Measurements from ENCODE around the gene TMEM147.

The TMEM147 gene

DNA sequence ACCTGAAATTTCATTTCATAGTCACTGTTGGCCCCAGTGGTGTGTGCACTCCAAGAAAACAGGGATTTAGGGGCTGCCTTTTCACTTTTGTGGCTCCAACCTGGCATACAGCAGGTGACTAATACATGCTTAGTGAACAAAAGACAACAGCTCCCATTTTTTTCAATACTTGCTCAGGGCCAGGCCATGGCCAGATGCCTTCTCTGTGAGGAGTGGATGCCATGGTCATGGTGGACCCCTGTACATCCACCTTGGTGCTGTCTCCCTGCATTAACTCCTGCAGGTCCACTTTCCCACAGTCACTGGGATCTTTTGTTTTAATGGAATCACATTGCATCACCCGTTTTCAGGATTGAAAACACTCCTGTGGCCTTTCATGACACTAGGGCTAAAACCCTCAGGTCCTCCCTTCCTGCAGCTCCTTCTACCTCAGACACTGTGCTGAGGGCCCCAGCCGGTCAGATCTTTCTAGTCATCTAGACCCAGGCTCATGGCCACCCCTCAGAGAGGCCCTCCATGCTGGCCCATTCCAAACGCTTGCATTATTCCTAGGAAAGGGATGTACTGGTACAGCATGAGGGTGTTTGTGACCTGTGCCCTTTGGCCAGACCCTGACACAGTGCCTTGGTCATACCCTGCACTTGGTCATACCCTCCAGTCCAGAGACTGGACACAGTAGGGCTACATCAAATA lies 1.2 kb upstream of the TMEM147 start:
- FAIRE-seq: peak; percentile 69
- DNase-seq (ENCODE audit: insufficient read length, low spot score): no peak
- TF ChIP-seq POLR2A (IDR thresholded peaks at IDR 0.05; ENCODE audit: low read depth, low read length) (no peak), POLR2AphosphoS5 (IDR thresholded peaks at IDR 0.05; ENCODE audit: low read depth, low read length) (no peak), TAF1 (IDR thresholded peaks at IDR 0.05; ENCODE audit: low read depth, low read length) (no peak), PAX5 (IDR thresholded peaks at IDR 0.05; ENCODE audit: insufficient read depth, low read length, severe bottlenecking) (no peak), POU2F2 (IDR thresholded peaks at IDR 0.05; ENCODE audit: low read depth, low read length) (no peak), SPI1 (IDR thresholded peaks at IDR 0.05; ENCODE audit: low read depth, low read length) (no peak)

DNA sequence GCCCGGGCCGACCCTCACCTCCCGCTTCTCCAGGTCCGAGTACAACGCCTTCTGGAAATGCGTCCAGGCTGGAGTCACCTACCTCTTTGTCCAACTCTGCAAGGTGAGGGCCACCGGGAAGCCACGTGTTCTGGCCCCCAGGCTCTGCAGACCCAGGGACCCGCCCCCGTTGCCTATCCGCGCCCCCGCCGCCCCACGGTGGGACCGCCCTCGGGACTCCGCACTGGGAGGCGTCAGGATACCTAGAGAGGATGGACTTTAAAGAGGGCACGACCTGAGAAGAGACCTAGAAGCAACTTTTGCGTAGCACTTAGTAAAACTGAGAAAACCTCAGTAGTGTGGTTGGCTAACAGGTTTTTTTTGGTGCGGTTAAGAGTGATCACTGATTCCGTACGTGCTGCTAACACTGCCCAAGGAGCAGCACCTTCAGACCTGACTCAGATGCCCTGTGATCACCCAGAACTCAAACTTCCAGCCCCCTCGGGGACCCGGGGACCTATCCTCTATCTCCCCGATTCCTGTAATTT lies 492 bp downstream of the TMEM147 start:
- peak; percentile 87 for FAIRE-seq
- peak; percentile 69 for DNase-seq (ENCODE audit: insufficient read length, low spot score)
- TF ChIP-seq POU2F2 (IDR thresholded peaks at IDR 0.05; ENCODE audit: low read depth, low read length): no peak
- TF ChIP-seq PAX5 (IDR thresholded peaks at IDR 0.05; ENCODE audit: insufficient read depth, low read length, severe bottlenecking): no peak
- TF ChIP-seq POLR2AphosphoS5 (IDR thresholded peaks at IDR 0.05; ENCODE audit: low read depth, low read length): no peak
- TF ChIP-seq POLR2A (IDR thresholded peaks at IDR 0.05; ENCODE audit: low read depth, low read length): no peak

DNA sequence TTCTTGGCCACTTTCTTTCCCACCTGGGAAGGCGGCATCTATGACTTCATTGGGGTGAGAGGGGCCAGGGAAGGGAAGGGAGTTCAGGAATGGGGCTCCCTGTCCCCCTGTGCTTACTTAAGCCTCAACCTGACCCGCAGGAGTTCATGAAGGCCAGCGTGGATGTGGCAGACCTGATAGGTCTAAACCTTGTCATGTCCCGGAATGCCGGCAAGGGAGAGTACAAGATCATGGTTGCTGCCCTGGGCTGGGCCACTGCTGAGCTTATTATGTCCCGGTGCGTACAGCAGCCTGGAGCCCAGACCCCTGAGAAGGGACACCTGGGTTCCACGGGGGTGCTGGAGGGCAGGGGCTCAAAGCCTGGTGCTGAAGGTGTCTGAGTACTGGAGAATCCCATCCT lies 1.1 kb downstream of the TMEM147 start:
- FAIRE-seq (no peak), DNase-seq (ENCODE audit: insufficient read length, low spot score) (no peak)
- TF ChIP-seq POU2F2 (IDR thresholded peaks at IDR 0.05; ENCODE audit: low read depth, low read length): no peak
- TF ChIP-seq POLR2A (IDR thresholded peaks at IDR 0.05; ENCODE audit: low read depth, low read length): no peak
- TF ChIP-seq SPI1 (IDR thresholded peaks at IDR 0.05; ENCODE audit: low read depth, low read length): no peak

DNA sequence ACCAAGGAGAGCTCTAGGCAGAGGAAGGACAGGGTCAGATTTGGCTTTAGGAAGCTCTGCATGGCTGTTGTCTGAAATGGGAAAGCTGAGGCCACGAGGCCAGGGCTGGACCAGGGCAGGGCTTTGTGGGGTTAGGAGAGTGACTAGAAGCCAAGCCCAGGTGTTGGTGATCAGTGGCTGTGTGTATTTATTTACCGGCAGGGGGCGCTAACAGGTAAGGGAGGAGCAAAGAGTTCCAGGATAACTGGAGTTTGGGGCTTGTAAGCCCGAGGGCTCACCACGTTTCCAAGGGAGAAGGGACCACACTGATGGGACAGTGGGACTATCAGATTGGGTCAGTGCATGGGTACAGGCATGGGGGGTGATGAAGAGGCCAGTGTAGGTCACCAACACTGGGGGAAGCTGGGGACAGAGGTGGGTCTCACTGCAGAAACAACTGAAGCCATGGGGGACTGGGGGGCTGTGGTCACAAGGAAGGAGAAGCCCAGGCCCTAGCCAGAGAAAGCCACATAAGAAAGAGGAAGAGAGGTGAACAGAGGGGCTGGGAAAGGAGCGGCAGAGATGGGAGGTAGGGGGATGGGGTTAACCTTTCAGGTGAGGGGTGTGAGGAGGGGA lies 3.9 kb downstream of the TMEM147 start:
- TF ChIP-seq POLR2A (IDR thresholded peaks at IDR 0.05; ENCODE audit: low read depth, low read length) (no peak), PAX5 (IDR thresholded peaks at IDR 0.05; ENCODE audit: insufficient read depth, low read length, severe bottlenecking) (no peak), POLR2AphosphoS5 (IDR thresholded peaks at IDR 0.05; ENCODE audit: low read depth, low read length) (no peak), TAF1 (IDR thresholded peaks at IDR 0.05; ENCODE audit: low read depth, low read length) (no peak), POU2F2 (IDR thresholded peaks at IDR 0.05; ENCODE audit: low read depth, low read length) (no peak), SPI1 (IDR thresholded peaks at IDR 0.05; ENCODE audit: low read depth, low read length) (no peak)
- FAIRE-seq (peak; percentile 81), DNase-seq (ENCODE audit: insufficient read length, low spot score) (peak; percentile 70)

DNA sequence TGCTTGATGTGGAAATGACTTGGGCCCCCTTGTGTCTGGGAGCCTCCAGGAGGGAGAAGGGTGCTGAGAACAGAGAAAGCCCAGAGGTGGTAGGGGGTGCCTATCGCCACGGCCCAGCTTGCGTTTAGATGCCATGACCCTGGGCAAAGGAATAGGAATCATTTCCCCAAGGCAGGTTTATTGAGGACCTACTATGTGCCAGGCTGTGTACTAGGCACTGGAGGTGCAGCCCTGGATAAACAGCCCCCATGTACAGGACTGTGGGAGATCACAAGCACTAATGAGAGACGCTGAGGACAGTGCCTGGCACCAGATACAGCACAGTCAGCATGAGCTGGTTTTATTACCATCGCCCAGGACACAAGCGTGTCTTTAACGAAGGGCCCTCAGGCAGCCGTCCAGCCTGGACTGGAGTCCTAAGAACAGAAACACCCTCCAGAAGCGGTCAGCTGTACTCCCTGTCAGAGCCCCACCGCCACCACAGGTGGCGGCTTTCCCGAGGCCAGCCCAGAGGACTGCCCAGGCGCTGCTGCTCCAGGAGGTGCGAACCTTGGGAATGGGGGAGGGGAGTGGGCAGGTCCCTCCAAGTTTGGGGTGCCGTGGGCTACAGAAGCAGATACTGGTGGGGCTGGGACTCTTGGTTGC lies 4.6 kb downstream of the TMEM147 start:
- FAIRE-seq (no peak), DNase-seq (ENCODE audit: insufficient read length, low spot score) (no peak)
- TF ChIP-seq POLR2A (IDR thresholded peaks at IDR 0.05; ENCODE audit: low read depth, low read length) (no peak), TAF1 (IDR thresholded peaks at IDR 0.05; ENCODE audit: low read depth, low read length) (no peak), POLR2AphosphoS5 (IDR thresholded peaks at IDR 0.05; ENCODE audit: low read depth, low read length) (no peak), SPI1 (IDR thresholded peaks at IDR 0.05; ENCODE audit: low read depth, low read length) (no peak), POU2F2 (IDR thresholded peaks at IDR 0.05; ENCODE audit: low read depth, low read length) (no peak), PAX5 (IDR thresholded peaks at IDR 0.05; ENCODE audit: insufficient read depth, low read length, severe bottlenecking) (no peak)

DNA sequence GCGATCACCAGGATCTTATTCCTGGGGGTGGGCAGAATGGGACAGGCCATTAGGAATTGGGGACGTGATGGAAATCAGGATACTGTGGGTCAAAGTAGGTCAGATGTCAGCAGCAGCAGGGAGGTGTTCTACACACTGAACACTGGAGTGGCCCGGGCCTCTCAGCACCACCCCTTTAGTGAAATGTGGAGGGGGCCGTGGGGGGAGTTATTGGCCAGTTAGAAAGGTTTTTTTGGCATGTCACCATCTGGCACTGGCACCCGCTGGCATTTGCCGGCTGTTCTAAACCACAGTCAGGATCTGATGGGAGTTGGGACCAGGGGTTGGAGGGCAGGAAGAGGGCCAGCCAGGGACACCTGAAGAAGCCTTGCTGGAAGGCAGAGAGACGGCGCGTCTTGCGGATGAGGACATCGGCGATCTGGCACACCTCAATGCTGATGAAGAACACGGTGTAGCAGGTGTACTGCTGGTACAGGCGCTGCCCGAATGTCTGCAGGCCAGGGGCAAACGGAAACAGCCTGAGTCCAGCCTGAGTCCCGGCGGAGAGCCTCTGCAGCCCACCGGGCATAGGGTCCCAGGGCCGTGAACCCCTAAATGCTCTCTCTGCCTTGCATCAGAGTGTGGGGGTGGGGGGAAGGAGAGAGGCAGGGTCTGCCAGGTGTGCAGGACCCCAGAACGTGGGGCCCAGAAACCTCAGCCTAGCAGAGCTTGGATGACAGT lies 5.8 kb downstream of the TMEM147 start:
- DNase-seq (ENCODE audit: insufficient read length, low spot score): no peak
- FAIRE-seq: no peak
- no peak for TF ChIP-seq SPI1 (IDR thresholded peaks at IDR 0.05; ENCODE audit: low read depth, low read length)
- no peak for TF ChIP-seq POLR2A (IDR thresholded peaks at IDR 0.05; ENCODE audit: low read depth, low read length)
- no peak for TF ChIP-seq PAX5 (IDR thresholded peaks at IDR 0.05; ENCODE audit: insufficient read depth, low read length, severe bottlenecking)
- TF ChIP-seq POLR2AphosphoS5 (IDR thresholded peaks at IDR 0.05; ENCODE audit: low read depth, low read length): no peak
- TF ChIP-seq POU2F2 (IDR thresholded peaks at IDR 0.05; ENCODE audit: low read depth, low read length): no peak
- TF ChIP-seq TAF1 (IDR thresholded peaks at IDR 0.05; ENCODE audit: low read depth, low read length): no peak

DNA sequence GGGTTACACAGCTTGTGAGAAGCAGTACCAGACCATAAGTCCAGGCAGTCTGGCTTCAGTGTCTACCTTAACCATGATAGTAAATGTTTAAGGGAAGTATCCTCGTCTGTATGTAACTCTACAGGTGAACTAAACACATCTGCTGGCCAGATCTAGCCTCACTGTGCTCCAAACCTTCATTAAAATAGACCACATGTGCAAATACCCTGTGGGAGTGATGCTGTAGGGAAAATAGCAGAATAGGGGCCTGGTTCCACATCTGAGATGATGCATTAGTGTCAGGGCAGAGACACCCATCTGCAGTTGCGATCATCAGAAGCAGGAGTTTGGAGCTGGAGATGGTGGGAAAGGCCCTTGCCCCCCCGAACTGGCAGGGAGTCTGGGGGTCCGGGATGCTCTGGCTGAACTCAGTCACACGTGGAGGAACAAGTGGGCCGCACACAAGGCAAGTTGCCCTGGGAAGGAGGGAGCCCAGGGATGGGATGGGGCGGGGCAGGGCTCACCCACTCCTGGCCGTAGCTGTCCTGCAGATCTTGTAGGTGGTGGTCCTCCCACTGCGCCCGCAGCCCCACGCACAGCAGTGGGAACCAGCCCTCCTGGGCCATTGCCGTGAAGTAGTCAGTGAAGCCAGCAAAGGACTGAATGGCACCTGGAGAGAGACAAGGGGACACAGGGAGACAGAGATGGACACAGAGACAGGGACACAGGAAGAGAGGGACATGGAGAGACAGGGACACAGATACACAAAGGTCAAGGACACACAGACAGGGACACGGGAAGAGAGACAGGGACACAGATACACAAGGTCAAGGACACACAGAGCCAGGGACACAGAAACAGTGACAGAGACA lies 7.3 kb downstream of the TMEM147 start:
- FAIRE-seq (no peak), DNase-seq (ENCODE audit: insufficient read length, low spot score) (no peak)
- TF ChIP-seq POLR2A (IDR thresholded peaks at IDR 0.05; ENCODE audit: low read depth, low read length): no peak
- TF ChIP-seq POU2F2 (IDR thresholded peaks at IDR 0.05; ENCODE audit: low read depth, low read length): no peak

DNA sequence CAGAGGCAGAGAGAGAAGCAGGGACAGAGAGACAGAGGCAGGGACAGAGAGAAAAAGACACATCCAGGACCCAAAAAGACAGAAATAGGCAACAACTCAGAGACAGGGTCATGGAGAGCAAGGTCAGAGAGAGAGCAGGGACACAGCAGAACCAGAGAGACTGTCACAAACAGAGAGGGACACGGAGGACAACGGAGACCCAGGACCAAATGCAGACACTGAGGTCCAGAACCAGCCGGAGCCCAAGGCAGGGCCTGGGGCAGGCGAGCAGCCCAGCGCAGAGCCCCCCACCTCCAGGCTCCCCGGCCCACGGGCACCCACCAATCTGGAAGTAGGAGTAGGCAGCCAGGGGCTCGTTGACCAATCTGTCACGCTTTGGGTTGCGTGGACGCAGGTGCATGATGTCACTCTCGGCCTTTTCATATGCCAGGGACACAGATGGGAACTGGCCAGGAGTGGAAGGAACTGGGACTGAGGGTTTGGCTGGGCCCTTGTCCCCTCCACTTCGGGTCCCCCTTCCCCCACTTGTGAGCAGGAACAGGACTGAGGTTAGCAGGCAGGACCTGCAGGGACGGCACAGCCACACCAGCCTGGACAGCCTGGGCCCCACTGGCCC lies 8.1 kb downstream of the TMEM147 start:
- no peak for FAIRE-seq
- DNase-seq (ENCODE audit: insufficient read length, low spot score): no peak
- TF ChIP-seq POU2F2 (IDR thresholded peaks at IDR 0.05; ENCODE audit: low read depth, low read length) (no peak), PAX5 (IDR thresholded peaks at IDR 0.05; ENCODE audit: insufficient read depth, low read length, severe bottlenecking) (no peak), POLR2AphosphoS5 (IDR thresholded peaks at IDR 0.05; ENCODE audit: low read depth, low read length) (no peak), POLR2A (IDR thresholded peaks at IDR 0.05; ENCODE audit: low read depth, low read length) (no peak), TAF1 (IDR thresholded peaks at IDR 0.05; ENCODE audit: low read depth, low read length) (no peak), SPI1 (IDR thresholded peaks at IDR 0.05; ENCODE audit: low read depth, low read length) (no peak)
